Measurements from ENCODE around the gene SGTA. TPM values are rescaled to one million over a fixed set of nuclear protein-coding genes. Genes with fewer than 3 reads are reported as not detected.

SGTA gene
- total and polyA plus RNA-seq, 2 of the 13 experiments (the other 11 are each of a cell fraction or from before 2014, with no cell fraction given), result 43.9 to 47.4 TPM

- TF ChIP-seq ZNF337 (CRISPR knock-in tag; IDR thresholded peaks at IDR 0.05; ENCODE audit: borderline replicate concordance, low read depth), result no peak
- TF ChIP-seq ZNF280D (CRISPR knock-in tag; IDR thresholded peaks at IDR 0.05), result no peak
- TF ChIP-seq SOX5 (CRISPR knock-in tag; IDR thresholded peaks at IDR 0.05; ENCODE audit: borderline replicate concordance), result peak; percentile 59
- TF ChIP-seq IRF9 (CRISPR knock-in tag; IDR thresholded peaks at IDR 0.05; ENCODE audit: borderline replicate concordance), result peak; percentile 82; the same call in 1 of the 2 replicates
- TF ChIP-seq TEAD3 (CRISPR knock-in tag; optimal IDR thresholded peaks at IDR 0.05; ENCODE audit: borderline replicate concordance), result peak; percentile 63
- TF ChIP-seq ZNF678 (CRISPR knock-in tag; IDR thresholded peaks at IDR 0.05), result no peak
- TF ChIP-seq ZNF138 (CRISPR knock-in tag; IDR thresholded peaks at IDR 0.05; ENCODE audit: low read depth), result no peak
- no peak for TF ChIP-seq NCOA5 (CRISPR knock-in tag; IDR thresholded peaks at IDR 0.05)
- peak; percentile 44; the same call in 1 of the 2 replicates for TF ChIP-seq ZNF414 (CRISPR knock-in tag; IDR thresholded peaks at IDR 0.05)
- peak; percentile 93 for TF ChIP-seq ZNF34 (CRISPR knock-in tag; IDR thresholded peaks at IDR 0.05; ENCODE audit: borderline replicate concordance)
- no peak for TF ChIP-seq ZBTB26 (CRISPR knock-in tag; IDR thresholded peaks at IDR 0.05; ENCODE audit: borderline replicate concordance)
- TF ChIP-seq TP53 (CRISPR knock-in tag; conservative IDR thresholded peaks at IDR 0.05), result no peak
- TF ChIP-seq FOXA3 (CRISPR knock-in tag; IDR thresholded peaks at IDR 0.05), result peak; percentile 73
- TF ChIP-seq NFIB (CRISPR knock-in tag; IDR thresholded peaks at IDR 0.05; ENCODE audit: borderline replicate concordance), result no peak
- TF ChIP-seq ZSCAN25 (CRISPR knock-in tag; IDR thresholded peaks at IDR 0.05), result peak; percentile 49
- TF ChIP-seq TCF7 (IDR thresholded peaks at IDR 0.05; ENCODE audit: low read depth), result no peak
- peak; percentile 79; the same call in 1 of the 2 replicates for TF ChIP-seq ATF2 (CRISPR knock-in tag; IDR thresholded peaks at IDR 0.05)
- peak; percentile 65; the same call in 1 of the 2 replicates for TF ChIP-seq ZNF891 (CRISPR knock-in tag; IDR thresholded peaks at IDR 0.05)
- peak; percentile 84; the same call in 1 of the 2 replicates for TF ChIP-seq HOXA5 (CRISPR knock-in tag; IDR thresholded peaks at IDR 0.05)
- TF ChIP-seq EHMT2 (IDR thresholded peaks at IDR 0.05; ENCODE audit: borderline replicate concordance, low read depth, low read length), result no peak
- peak; percentile 91 for TF ChIP-seq GMEB1 (CRISPR knock-in tag; IDR thresholded peaks at IDR 0.05; ENCODE audit: borderline replicate concordance)
Observed at GRCh38 chr19:2819540-2820111, 36.6 kb upstream of the SGTA start, which contains the start of gene ZNF554 (continued).

All from HepG2 (cell line).